NCI-H2196 (cell line): ENCODE data around the gene NR2F2.
A peak's percentile ranks its signal among the peaks of the same experiment; 100 is the strongest.

ENCODE experiments used
- DNase-seq: peaks from one replicate; lab custom pipeline; 2025; ENCODE audit not compliant: unreplicated experiment; lab: John Stamatoyannopoulos, UW

The NR2F2 gene

GRCh38 chr15:96316953-96317629 lies 13.4 kb upstream of the NR2F2 start:
- DNase-seq = no peak

- DNase-seq = no peak
Measured at GRCh38 chr15:96320107-96320506, 10.4 kb upstream of the NR2F2 start.

GRCh38 chr15:96320703-96321638 lies 9.5 kb upstream of the NR2F2 start:
- DNase-seq = no peak

GRCh38 chr15:96321639-96322535 lies 8.6 kb upstream of the NR2F2 start:
- DNase-seq = no peak

DNA sequence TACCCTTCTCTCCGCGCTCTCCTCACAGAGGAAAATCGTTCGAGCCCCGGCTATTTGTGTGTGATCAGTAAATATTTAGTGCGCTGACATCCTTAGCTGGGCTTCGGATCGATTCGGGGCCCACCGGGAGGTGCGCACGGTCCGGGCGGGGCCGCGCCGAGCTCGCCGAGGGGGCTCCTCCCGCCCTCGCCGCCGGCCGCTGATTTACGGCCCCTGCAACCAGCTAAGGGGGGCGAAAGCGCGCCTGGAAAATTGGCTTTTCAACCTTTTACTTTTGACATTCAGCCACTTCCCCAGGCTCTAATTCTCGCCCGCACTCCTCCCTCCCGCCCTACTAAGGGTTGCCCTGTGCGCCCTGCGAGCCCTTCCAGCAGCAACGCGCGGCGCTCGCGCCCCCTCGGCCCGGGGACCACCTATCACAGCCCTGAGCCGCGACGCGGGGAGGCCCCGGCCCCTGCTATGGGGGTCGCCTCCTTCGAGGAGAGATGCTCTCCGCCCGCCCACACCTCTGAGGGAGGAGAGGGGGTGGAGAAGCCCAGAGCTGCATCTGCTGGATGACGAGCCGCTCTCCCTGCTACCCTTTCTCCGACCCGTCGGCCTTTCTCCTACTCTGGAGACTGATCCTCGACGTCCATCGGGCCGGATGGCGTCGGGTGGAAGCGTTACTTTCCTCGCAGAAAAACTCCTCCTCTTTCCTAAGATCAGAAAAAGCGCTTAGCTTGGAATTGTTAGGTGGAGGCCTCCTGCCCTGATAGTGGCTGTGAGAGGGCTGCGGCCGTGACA lies 7.8 kb upstream of the NR2F2 start:
- DNase-seq = no peak

GRCh38 chr15:96323319-96324145 lies 7.0 kb upstream of the NR2F2 start:
- no peak for DNase-seq

DNA sequence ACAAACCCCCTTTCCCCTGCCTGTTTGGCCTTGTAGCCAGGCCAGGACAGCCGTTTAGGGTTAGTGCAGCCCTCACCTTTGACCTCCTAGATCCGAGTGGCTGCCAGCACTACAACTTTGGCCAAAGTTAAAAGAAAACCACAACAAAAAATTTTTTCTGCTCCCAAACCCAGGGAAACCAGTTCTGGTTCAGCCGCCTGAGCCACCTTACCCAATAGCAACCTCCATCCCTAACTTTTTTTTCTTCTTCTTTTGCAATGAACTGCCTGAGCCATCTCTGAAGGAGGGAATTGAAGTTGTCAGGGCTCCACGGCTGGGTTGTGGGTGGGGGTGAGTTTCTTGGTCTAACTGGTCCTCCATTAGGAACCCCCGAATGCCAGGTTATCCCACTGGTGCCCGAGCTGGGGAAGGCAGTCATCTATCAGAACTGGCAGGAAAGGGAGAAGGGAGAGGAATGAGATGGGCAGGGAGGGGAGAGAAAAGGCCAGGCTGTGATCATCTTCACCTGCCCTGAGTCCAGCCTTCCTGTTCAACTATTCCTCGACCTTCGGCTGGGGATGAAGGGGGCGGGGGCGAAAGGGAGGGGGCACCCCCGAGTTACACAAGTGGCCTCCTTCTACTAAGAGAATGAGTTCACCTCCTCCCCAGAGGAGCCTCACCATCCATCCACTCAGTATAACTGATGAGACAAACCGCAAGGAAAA lies 6.2 kb upstream of the NR2F2 start:
- DNase-seq = no peak

DNA sequence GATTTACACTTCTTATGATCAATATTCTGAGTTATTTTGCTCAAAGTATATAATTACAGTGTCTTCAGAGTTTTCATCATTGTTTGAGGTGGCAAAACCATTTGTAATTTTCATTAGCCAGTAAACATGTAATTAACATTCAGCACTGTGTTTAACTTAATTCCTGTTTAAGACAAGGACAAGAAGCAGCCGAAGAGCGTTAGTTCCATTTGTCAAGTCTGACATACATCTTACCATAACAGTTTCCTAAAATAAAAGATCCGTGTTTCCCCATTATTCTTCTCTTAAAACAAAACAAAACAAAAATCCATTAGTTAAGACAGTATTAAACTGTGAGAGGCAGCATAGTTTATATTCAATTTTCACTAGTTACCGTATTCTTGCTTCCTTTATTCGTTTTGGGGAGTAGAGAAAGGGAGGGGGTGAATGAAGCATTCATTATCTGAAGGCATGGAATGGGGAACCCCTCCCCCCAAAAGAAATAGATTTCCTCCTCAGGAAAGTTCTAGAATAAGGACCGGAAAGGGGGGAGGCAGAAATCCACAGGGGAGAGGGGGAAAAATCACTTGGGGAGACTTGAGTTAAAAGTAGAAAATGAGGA lies 5.5 kb upstream of the NR2F2 start:
- DNase-seq = no peak

- DNase-seq = no peak
Measured at GRCh38 chr15:96325541-96326327, 4.8 kb upstream of the NR2F2 start.

DNA sequence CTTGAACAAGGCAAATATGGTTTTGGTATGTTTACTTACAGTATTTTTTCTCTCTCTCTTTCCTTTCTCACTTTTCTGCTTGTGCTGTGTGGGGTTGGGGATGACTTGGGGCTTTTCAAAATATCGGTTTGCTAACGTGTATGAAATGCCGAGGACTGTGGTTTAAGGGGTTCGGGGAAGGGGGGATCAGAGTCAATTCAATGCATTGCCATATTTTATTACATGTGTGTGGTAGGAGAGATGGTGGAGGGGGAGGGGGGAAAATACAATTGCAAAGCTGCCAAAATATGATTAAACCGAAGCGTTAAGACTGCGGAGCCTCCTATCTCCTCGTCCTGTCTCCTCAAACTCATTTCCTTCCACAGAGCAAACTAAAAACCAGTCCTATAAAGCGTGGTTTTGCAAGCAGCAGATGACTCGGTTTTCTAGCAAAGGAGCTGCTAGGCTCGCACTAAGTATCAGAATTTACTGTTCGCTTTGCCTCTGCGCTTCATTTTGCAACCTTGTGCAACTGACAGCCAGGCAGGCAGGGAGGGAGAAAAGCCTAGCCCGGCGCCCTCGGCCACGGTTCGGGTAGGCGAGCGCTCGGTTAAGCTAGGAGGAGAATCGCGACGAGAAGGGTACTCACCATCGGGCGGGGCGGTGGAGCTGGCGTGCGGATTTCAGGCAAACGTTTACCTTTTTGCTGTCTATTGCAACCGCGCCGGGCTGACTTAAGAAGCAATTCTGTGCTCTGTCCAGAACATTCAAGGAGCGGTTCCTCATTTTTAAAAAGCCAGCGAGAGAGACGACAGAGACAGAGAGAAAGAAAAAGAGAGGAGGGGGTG lies 4.0 kb upstream of the NR2F2 start:
- no peak for DNase-seq

GRCh38 chr15:96327155-96327741 lies 3.3 kb upstream of the NR2F2 start:
- peak; percentile 39 for DNase-seq

DNA sequence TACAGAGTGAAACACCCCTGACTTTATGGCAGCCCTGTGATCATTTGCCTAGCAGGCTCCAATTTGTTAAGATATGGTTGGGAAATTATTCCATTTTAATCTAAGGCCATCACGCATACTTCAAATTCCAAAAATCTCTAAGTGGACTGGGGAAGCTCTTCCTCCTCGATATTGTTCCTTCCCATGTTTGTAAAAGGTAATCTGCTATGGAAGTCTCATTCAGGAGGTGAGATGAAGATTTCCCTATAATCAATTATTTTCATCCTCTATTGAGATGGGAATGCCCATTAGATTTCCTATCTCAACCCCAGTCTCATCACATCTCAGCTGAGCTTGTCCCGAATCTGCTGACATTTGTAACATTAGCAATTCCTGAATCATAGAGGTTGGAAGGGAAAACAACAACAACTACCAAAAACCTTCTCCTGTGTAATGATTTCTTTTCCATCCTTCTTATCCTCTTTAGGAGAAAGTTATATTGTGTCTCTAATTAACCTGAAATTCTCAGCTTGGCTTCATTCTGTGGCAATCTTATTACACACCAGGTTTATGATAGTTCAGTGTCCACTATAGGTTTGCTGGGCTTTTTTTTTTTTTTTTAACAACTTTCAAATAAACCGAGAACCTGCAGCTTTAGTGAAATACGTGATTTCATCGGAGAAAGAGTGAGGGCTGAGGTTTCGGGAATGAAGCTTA lies 2.2 kb upstream of the NR2F2 start:
- no peak for DNase-seq

DNA sequence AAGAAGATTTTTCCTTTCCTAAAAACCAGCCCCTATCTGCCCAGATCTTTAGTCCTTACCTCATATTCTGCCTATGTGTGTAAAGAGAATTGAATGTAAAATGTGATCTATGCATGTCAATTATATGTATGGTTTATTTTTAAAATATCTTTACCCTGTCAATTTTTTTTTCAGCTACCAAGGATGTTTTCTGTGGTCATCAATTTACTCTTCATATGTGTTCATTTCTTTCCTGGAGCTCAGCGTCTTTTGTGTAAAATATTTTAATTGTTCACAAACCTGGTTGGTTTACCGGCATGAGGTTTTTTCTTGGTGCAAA lies 1.7 kb upstream of the NR2F2 start:
- DNase-seq = no peak

- DNase-seq = no peak
Measured at GRCh38 chr15:96329403-96329981, 1.0 kb upstream of the NR2F2 start.

DNA sequence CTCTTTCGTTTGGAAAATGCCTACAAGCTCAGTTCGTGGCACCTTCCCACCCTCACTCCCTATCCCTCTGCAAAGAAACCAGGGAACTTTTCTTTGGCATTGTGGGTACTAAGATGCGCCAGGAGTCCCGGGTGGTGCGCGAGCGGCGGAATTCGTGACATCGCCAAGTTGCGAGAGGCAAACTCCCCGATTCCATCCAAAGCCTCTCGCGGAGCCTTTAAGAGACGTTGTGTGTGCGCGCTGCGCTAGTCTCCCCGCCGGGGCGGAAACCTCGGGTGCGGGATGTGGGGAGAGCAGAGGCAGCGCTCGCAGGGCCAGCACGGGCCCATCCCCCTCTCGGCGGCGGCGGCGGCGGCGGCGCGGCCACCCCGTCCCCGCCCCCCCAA lies 443 bp upstream of the NR2F2 start:
- DNase-seq = peak; percentile 67
